Esophagus muscularis mucosa (tissue), 3 donors: ENCODE measurements around the gene TTYH3.

Experiments used
- EP300 ChIP-seq: sonication (generic); formaldehyde crosslinking; IDR thresholded peaks from one replicate; pipeline ENCODE4 v1.6.1; 2017; ENCODE audit warnings: antibody characterized with exemption
- TF ChIP-seq, protein P1 (sequence below), 3 experiments: fragments of 200-600 bp in 2 of 3; fragments of 450-650 bp in 1 of 3; sonication (generic) in 2 of 3; IDR thresholded peaks; one replicate each; pipeline ENCODE4 v1.5.1; 2017 to 2019; ENCODE audit warnings: antibody characterized with exemption in 3 of 3, mild to moderate bottlenecking in 2 of 3, moderate library complexity in 1 of 3

GRCh38 chr7:2645274-2645868 lies 13.6 kb downstream of the TTYH3 start:
- TF ChIP-seq, protein P1, sequence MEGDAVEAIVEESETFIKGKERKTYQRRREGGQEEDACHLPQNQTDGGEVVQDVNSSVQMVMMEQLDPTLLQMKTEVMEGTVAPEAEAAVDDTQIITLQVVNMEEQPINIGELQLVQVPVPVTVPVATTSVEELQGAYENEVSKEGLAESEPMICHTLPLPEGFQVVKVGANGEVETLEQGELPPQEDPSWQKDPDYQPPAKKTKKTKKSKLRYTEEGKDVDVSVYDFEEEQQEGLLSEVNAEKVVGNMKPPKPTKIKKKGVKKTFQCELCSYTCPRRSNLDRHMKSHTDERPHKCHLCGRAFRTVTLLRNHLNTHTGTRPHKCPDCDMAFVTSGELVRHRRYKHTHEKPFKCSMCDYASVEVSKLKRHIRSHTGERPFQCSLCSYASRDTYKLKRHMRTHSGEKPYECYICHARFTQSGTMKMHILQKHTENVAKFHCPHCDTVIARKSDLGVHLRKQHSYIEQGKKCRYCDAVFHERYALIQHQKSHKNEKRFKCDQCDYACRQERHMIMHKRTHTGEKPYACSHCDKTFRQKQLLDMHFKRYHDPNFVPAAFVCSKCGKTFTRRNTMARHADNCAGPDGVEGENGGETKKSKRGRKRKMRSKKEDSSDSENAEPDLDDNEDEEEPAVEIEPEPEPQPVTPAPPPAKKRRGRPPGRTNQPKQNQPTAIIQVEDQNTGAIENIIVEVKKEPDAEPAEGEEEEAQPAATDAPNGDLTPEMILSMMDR (IDR thresholded peaks at IDR 0.05): no peak
- TF ChIP-seq EP300: no peak
